Rectal smooth muscle tissue (tissue), 1 donor: ENCODE results near the gene DPP6.

Source experiments
- H3K27ac ChIP-seq: one replicate; pipeline ENCODE4 v1.7.0; 2013; ENCODE audit warnings: low read depth, low read length, inconsistent platforms
- H3K27me3 ChIP-seq: one replicate; pipeline ENCODE4 v1.7.0; 2013; ENCODE audit warnings: low read length; ENCODE audit not compliant: control insufficient read depth, insufficient read depth
- H3K36me3 ChIP-seq: one replicate; pipeline ENCODE4 v1.7.0; 2013; ENCODE audit warnings: low read length; ENCODE audit not compliant: control insufficient read depth, insufficient read depth
- H3K4me1 ChIP-seq: one replicate; pipeline ENCODE4 v1.7.0; 2013; ENCODE audit warnings: low read length; ENCODE audit not compliant: control insufficient read depth, insufficient read depth
- H3K4me3 ChIP-seq: one replicate; pipeline ENCODE4 v1.7.0; 2013; ENCODE audit warnings: low read length
- H3K9ac ChIP-seq: one replicate; pipeline ENCODE4 v1.7.0; 2013; ENCODE audit warnings: low read length

The DPP6 gene

GRCh38 chr7:154610903-154611302, 558.7 kb downstream of the DPP6 start:
- no peak overlapping the region for H3K9ac ChIP-seq
- no peak overlapping the region for H3K27ac ChIP-seq
- H3K4me1 ChIP-seq: no peaks in the 10 kb centered on the region
- H3K4me3 ChIP-seq: no peak overlapping the region
- H3K36me3 ChIP-seq: no peaks in the 10 kb centered on the region
- H3K27me3 ChIP-seq: no peaks in the 10 kb centered on the region

- H3K36me3 ChIP-seq: no peaks in the 10 kb centered on the region
Observed at GRCh38 chr7:154613811-154614210, 561.6 kb downstream of the DPP6 start.

GRCh38 chr7:154620141-154620755, 568.0 kb downstream of the DPP6 start:
- Histone ChIP-seq H3K4me1 (no peaks in the 10 kb centered on the region), H3K27ac (no peak overlapping the region), H3K36me3 (no peaks in the 10 kb centered on the region), H3K4me3 (no peak overlapping the region), H3K9ac (no peak overlapping the region), H3K27me3 (no peaks in the 10 kb centered on the region)

More at GRCh38 chr7:154613811-154614210, 561.6 kb downstream of the DPP6 start:
- Histone ChIP-seq H3K27me3 (no peaks in the 10 kb centered on the region), H3K27ac (no peak overlapping the region), H3K4me3 (no peak overlapping the region), H3K4me1 (no peaks in the 10 kb centered on the region), H3K9ac (no peak overlapping the region)

GRCh38 chr7:154623399-154623798, 571.2 kb downstream of the DPP6 start:
- H3K27me3 ChIP-seq: no peaks in the 10 kb centered on the region
- H3K36me3 ChIP-seq: no peaks in the 10 kb centered on the region
- no peak overlapping the region for H3K9ac ChIP-seq
- no peak overlapping the region for H3K27ac ChIP-seq
- no peaks in the 10 kb centered on the region for H3K4me1 ChIP-seq
- H3K4me3 ChIP-seq: no peak overlapping the region

GRCh38 chr7:154627646-154628290, 575.6 kb downstream of the DPP6 start:
- Histone ChIP-seq H3K36me3 (no peaks in the 10 kb centered on the region), H3K27me3 (no peaks in the 10 kb centered on the region), H3K4me1 (no peaks in the 10 kb centered on the region), H3K4me3 (no peak overlapping the region), H3K27ac (no peak overlapping the region), H3K9ac (no peak overlapping the region)

GRCh38 chr7:154628556-154628955, 576.4 kb downstream of the DPP6 start:
- Histone ChIP-seq H3K27me3 (no peaks in the 10 kb centered on the region), H3K4me3 (no peak overlapping the region), H3K27ac (no peak overlapping the region)

GRCh38 chr7:154631162-154631561, 579.0 kb downstream of the DPP6 start:
- H3K4me3 ChIP-seq: no peak overlapping the region
- no peaks in the 10 kb centered on the region for H3K36me3 ChIP-seq
- H3K27ac ChIP-seq: no peak overlapping the region
- H3K27me3 ChIP-seq: no peaks in the 10 kb centered on the region
- no peaks in the 10 kb centered on the region for H3K4me1 ChIP-seq
- H3K9ac ChIP-seq: no peak overlapping the region

More at GRCh38 chr7:154628556-154628955, 576.4 kb downstream of the DPP6 start:
- no peak overlapping the region for H3K9ac ChIP-seq
- no peaks in the 10 kb centered on the region for H3K4me1 ChIP-seq
- no peaks in the 10 kb centered on the region for H3K36me3 ChIP-seq

- no peaks in the 10 kb centered on the region for H3K27me3 ChIP-seq
- H3K4me1 ChIP-seq: no peaks in the 10 kb centered on the region
- H3K4me3 ChIP-seq: no peak overlapping the region
- H3K36me3 ChIP-seq: no peaks in the 10 kb centered on the region
- no peak overlapping the region for H3K27ac ChIP-seq
- no peak overlapping the region for H3K9ac ChIP-seq
Observed at GRCh38 chr7:154633641-154634040, 581.4 kb downstream of the DPP6 start.

GRCh38 chr7:154638286-154638685, 586.1 kb downstream of the DPP6 start:
- no peak overlapping the region for H3K27ac ChIP-seq
- H3K4me1 ChIP-seq: no peaks in the 10 kb centered on the region
- no peaks in the 10 kb centered on the region for H3K36me3 ChIP-seq
- H3K27me3 ChIP-seq: no peaks in the 10 kb centered on the region
- H3K9ac ChIP-seq: no peak overlapping the region
- H3K4me3 ChIP-seq: no peak overlapping the region

GRCh38 chr7:154640266-154640865, 588.2 kb downstream of the DPP6 start:
- no peaks in the 10 kb centered on the region for H3K36me3 ChIP-seq
- no peak overlapping the region for H3K4me3 ChIP-seq
- H3K9ac ChIP-seq: no peak overlapping the region
- H3K27me3 ChIP-seq: no peaks in the 10 kb centered on the region
- H3K27ac ChIP-seq: no peak overlapping the region
- no peaks in the 10 kb centered on the region for H3K4me1 ChIP-seq

GRCh38 chr7:154640917-154641316, 588.7 kb downstream of the DPP6 start:
- Histone ChIP-seq H3K27ac (no peak overlapping the region), H3K4me3 (no peak overlapping the region), H3K36me3 (no peaks in the 10 kb centered on the region), H3K9ac (no peak overlapping the region), H3K4me1 (no peaks in the 10 kb centered on the region), H3K27me3 (no peaks in the 10 kb centered on the region)

- H3K4me1 ChIP-seq: no peaks in the 10 kb centered on the region
- H3K36me3 ChIP-seq: no peaks in the 10 kb centered on the region
- no peak overlapping the region for H3K27ac ChIP-seq
- no peak overlapping the region for H3K4me3 ChIP-seq
- no peak overlapping the region for H3K9ac ChIP-seq
- no peaks in the 10 kb centered on the region for H3K27me3 ChIP-seq
Observed at GRCh38 chr7:154644366-154644765, 592.2 kb downstream of the DPP6 start.
